Measurements from ENCODE around the gene CRY2. TPM values are rescaled to one million over a fixed set of nuclear protein-coding genes. Genes with fewer than 3 reads are reported as not detected.
A peak's percentile ranks its signal among the peaks of the same experiment; 100 is the strongest.

The CRY2 gene
- total and polyA plus RNA-seq, 2 of the 13 experiments (the other 11 are each of a cell fraction or from before 2014, with no cell fraction given), result 10.1 to 12.2 TPM

GRCh38 chr11:45917623-45918330 is 70.5 kb downstream of the CRY2 start, which contains the start of gene PEX16 (continued):
- TF ChIP-seq, protein P1, sequence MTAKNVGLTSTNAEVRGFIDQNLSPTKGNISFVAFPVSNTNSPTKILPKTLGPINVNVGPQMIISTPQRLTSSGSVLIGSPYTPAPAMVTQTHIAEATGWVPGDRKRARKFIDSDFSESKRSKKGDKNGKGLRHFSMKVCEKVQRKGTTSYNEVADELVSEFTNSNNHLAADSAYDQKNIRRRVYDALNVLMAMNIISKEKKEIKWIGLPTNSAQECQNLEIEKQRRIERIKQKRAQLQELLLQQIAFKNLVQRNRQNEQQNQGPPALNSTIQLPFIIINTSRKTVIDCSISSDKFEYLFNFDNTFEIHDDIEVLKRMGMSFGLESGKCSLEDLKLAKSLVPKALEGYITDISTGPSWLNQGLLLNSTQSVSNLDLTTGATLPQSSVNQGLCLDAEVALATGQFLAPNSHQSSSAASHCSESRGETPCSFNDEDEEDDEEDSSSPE (CRISPR knock-in tag; IDR thresholded peaks at IDR 0.05), result peak; percentile 60; the same call in 1 of the 2 replicates
- no peak for TF ChIP-seq ZNF781 (CRISPR knock-in tag; IDR thresholded peaks at IDR 0.05; ENCODE audit: borderline replicate concordance, not compliant biosample characterization)
- no peak for TF ChIP-seq NFIC (IDR thresholded peaks at IDR 0.05; ENCODE audit: low read length)
- no peak for TF ChIP-seq ZNF615 (CRISPR knock-in tag; IDR thresholded peaks at IDR 0.05; ENCODE audit: borderline replicate concordance)
- TF ChIP-seq HNRNPH1 (optimal IDR thresholded peaks at IDR 0.05; ENCODE audit: low read depth, low read length), result no peak
- TF ChIP-seq DPF2 (CRISPR knock-in tag; IDR thresholded peaks at IDR 0.05; ENCODE audit: borderline replicate concordance, low read depth), result no peak
- peak; percentile 73; the same call in 1 of the 2 replicates for TF ChIP-seq ZNF691 (CRISPR knock-in tag; IDR thresholded peaks at IDR 0.05; ENCODE audit: borderline replicate concordance, low read depth)
- TF ChIP-seq HMG20A (CRISPR knock-in tag; IDR thresholded peaks at IDR 0.05; ENCODE audit: borderline replicate concordance), result no peak
- TF ChIP-seq KLF9 (CRISPR knock-in tag; IDR thresholded peaks at IDR 0.05; ENCODE audit: low read depth), result no peak
- TF ChIP-seq ZNF484 (CRISPR knock-in tag; IDR thresholded peaks at IDR 0.05; ENCODE audit: borderline replicate concordance, low read depth), result no peak
- TF ChIP-seq JUNB (CRISPR knock-in tag; IDR thresholded peaks at IDR 0.05; ENCODE audit: borderline replicate concordance), result no peak
- TF ChIP-seq SIX1 (CRISPR knock-in tag; IDR thresholded peaks at IDR 0.05; ENCODE audit: borderline replicate concordance), result no peak
- TF ChIP-seq NR2F6 (IDR thresholded peaks at IDR 0.05), result peak; percentile 74
- TF ChIP-seq NR2F6 (CRISPR knock-in tag; IDR thresholded peaks at IDR 0.05), result peak; percentile 68
- TF ChIP-seq NFATC3 (CRISPR knock-in tag; IDR thresholded peaks at IDR 0.05), result no peak
- TF ChIP-seq KLF13 (CRISPR knock-in tag; IDR thresholded peaks at IDR 0.05), result no peak
- peak in 1 of 2 experiments; percentile 20; a peak in 2 of 4 replicates for TF ChIP-seq EP300 (IDR thresholded peaks at IDR 0.05; ENCODE audit: low read depth in 2 of 2, low read length in 2 of 2)
- TF ChIP-seq EP300 (CRISPR knock-in tag; IDR thresholded peaks at IDR 0.05; ENCODE audit: borderline replicate concordance), result no peak
- no peak for TF ChIP-seq ZNF317 (CRISPR knock-in tag; IDR thresholded peaks at IDR 0.05)
- TF ChIP-seq DNMT3B (CRISPR knock-in tag; conservative IDR thresholded peaks at IDR 0.05), result no peak
- TF ChIP-seq GZF1 (CRISPR knock-in tag; IDR thresholded peaks at IDR 0.05), result no peak
- TF ChIP-seq, protein P2, sequence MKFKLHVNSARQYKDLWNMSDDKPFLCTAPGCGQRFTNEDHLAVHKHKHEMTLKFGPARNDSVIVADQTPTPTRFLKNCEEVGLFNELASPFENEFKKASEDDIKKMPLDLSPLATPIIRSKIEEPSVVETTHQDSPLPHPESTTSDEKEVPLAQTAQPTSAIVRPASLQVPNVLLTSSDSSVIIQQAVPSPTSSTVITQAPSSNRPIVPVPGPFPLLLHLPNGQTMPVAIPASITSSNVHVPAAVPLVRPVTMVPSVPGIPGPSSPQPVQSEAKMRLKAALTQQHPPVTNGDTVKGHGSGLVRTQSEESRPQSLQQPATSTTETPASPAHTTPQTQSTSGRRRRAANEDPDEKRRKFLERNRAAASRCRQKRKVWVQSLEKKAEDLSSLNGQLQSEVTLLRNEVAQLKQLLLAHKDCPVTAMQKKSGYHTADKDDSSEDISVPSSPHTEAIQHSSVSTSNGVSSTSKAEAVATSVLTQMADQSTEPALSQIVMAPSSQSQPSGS (CRISPR knock-in tag; IDR thresholded peaks at IDR 0.05), result peak; percentile 52; the same call in 1 of the 2 replicates
- 0 out of 2 replicates have a peak, but pooled peaks have one; percentile 16 for TF ChIP-seq ZNF136 (CRISPR knock-in tag; IDR thresholded peaks at IDR 0.05; ENCODE audit: low read depth)
- no peak for TF ChIP-seq ZNF263 (CRISPR knock-in tag; IDR thresholded peaks at IDR 0.05)
- peak; percentile 64; the same call in 1 of the 2 replicates for TF ChIP-seq ZSCAN29 (CRISPR knock-in tag; conservative IDR thresholded peaks at IDR 0.05)
- no peak for TF ChIP-seq TOE1 (CRISPR knock-in tag; IDR thresholded peaks at IDR 0.05)
- TF ChIP-seq RAD51 (IDR thresholded peaks at IDR 0.05; ENCODE audit: borderline replicate concordance), result no peak
- TF ChIP-seq ZNF589 (CRISPR knock-in tag; conservative IDR thresholded peaks at IDR 0.05), result no peak
- no peak for TF ChIP-seq ZNF737 (CRISPR knock-in tag; IDR thresholded peaks at IDR 0.05; ENCODE audit: borderline replicate concordance)
- TF ChIP-seq AGO1 (IDR thresholded peaks at IDR 0.05; ENCODE audit: low read depth, low read length, poor library complexity, severe bottlenecking), result peak; percentile 24

Data from HepG2 (cell line).